Spinal cord (tissue), 10 donors: Measurements from ENCODE around the gene PHYH. TPM values are rescaled to one million over a fixed set of nuclear protein-coding genes. Genes with fewer than 3 reads are reported as not detected.

Experiments used
- DNase-seq, 6 donors: peaks; one replicate each; pipeline versions ENCODE4 v3.0.0 to v3.0.0-alpha.2; 2013 to 2015; ENCODE audit warnings: low spot score in 6 of 6, low read depth in 4 of 6
- H3K27ac ChIP-seq: one replicate; pipeline ENCODE4 v1.5.1; 2013; ENCODE audit warnings: low read depth, low read length, control low read depth
- H3K27me3 ChIP-seq: one replicate; pipeline ENCODE4 v1.6.1; 2013; ENCODE audit warnings: low read length; ENCODE audit not compliant: control insufficient read depth, insufficient read depth
- H3K36me3 ChIP-seq: one replicate; pipeline ENCODE4 v1.6.1; 2013; ENCODE audit warnings: low read length; ENCODE audit not compliant: control insufficient read depth, insufficient read depth
- H3K4me1 ChIP-seq: one replicate; pipeline ENCODE4 v1.6.1; 2013; ENCODE audit warnings: low read length; ENCODE audit not compliant: control insufficient read depth, insufficient read depth
- H3K4me3 ChIP-seq: one replicate; pipeline ENCODE4 v1.5.1; 2013; ENCODE audit warnings: low read depth, low read length, control low read depth
- H3K9me3 ChIP-seq: one replicate; pipeline ENCODE4 v1.6.1; 2013; ENCODE audit warnings: low read length; ENCODE audit not compliant: control insufficient read depth, insufficient read depth
- WGBS: methylation state at CpG from one replicate; pipeline ENCODE4 v1.1.5; 2013; ENCODE audit warnings: missing lambda C conversion rate; ENCODE audit not compliant: insufficient coverage; 5-methylcytosine and 5-hydroxymethylcytosine counted together
- long read RNA-seq, 4 donors: transcript quantifications; one replicate each; lab custom pipeline, GENCODE V29; 2026
- polyA plus RNA-seq, 2 donors: library from polyadenylated mRNA; unstranded; fragments of 120-200 nt; gene quantifications; one replicate each; pipeline ENCODE4 v1.2.1, GENCODE V29; 2013; ENCODE audit not compliant: insufficient read length in 2 of 2
- total RNA-seq, 2 donors: library from RNA; depleted of rRNA in 1 of 2; stranded (reverse); fragments of 120-200 nt in 1 of 2; fragments of >200 nt in 1 of 2; gene quantifications; one replicate each; pipeline versions ENCODE4 v1.2.3 to v1.2.4, GENCODE V29; 2013 to 2014
- donor health status: healthy.

PHYH gene
- total RNA-seq (10 to 100 TPM; 23.1 to 29.7 TPM), polyA plus RNA-seq (10 to 100 TPM; 32.9 to 35.9 TPM)
- long read RNA-seq, donor 1, transcript PHYH-201 (9 exons, 1,577 nt), result major isoform, 24 of 24 reads
- long read RNA-seq, donor 1, partial matches to known transcripts, result 0 of 24 reads
- long read RNA-seq, donor 1, other reads (novel, unspliced or antisense), result 0 of 24 reads
- long read RNA-seq, donor 2, partial matches to known transcripts, result 0 of 3 reads
- long read RNA-seq, donor 2, other reads (novel, unspliced or antisense), result 0 of 3 reads
- long read RNA-seq, donor 3, partial matches to known transcripts, result 0 of 4 reads
- long read RNA-seq, donor 3, other reads (novel, unspliced or antisense), result 0 of 4 reads
- long read RNA-seq, donor 4, transcript PHYH-201 (9 exons, 1,577 nt), result major isoform, 23 of 24 reads
- long read RNA-seq, donor 4, partial matches to known transcripts, result 0 of 24 reads
- long read RNA-seq, donor 4, other reads (novel, unspliced or antisense), result 0 of 24 reads

DNA sequence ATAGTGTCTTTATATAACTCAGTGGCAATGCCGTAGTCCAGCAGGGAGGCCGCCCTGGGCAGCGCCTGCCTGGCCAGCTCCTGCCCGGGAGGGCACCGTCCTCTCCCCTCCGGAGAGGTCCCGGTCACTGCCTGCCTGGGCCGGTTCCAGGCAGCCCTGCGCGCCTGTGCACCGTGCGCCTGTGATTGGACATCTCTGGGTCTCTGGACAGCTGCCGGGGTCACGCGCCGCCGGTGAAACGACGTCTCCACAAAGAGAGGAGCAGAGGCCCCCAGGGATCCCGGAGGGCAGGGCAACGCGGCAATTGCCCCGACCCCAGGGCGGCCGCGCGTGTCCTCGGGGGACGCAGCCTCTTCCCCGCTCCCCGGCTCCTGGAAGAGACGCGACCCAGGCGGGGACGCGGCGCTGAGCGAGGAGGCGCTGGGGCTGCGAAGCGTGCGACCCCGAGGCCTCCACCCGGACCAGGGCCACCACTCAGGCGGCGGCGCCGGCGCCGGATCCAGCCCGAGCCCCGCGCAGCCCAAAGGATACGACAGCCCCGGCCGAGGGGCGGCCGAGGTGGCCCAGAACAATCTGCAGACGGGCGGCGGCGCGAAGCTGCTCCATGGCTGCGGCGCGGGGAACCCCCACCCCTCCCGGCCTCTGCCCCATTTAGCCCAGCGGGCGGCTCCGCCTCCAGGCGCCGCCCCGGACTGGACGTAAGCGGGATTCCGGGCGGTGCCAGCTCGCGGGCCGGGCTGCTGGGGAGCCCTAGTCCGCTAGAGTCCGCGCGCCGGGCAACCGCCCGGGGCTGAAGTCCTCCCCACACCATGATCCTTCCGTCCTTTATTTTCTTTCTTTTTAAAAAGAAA lies at the start of gene PHYH:
TSS of gene PHYH (minus strand) at position 628 of the 851 bp plus-strand sequence. CDS start at position 606, 22 bp downstream.
- H3K9me3 ChIP-seq, result no peaks in the 10 kb centered on the region
- peak; percentile 54 to 94 (median 72) for DNase-seq
- under 1% methylated on average over 88 of the region's 88 CpGs for WGBS
- peak within 1 kb of the TSS; percentile 79 for H3K27ac ChIP-seq
- H3K27me3 ChIP-seq, result no peaks in the 10 kb centered on the region
- no peaks in the 10 kb centered on the region for H3K36me3 ChIP-seq
- peak within 1 kb of the TSS; percentile 59 for H3K4me3 ChIP-seq
- H3K4me1 ChIP-seq, result peaks cover 32% of the 10 kb centered on the region

GRCh38 chr10:13348216-13349017 lies 48.6 kb upstream of the PHYH start, which contains the start of gene SEPHS1:
Gene SEPHS1, minus strand, starts transcription at chr10:13348293. Its CDS starts 3,343 bp downstream, at chr10:13344950.
- Histone ChIP-seq H3K4me1 (peaks cover 26% of the 10 kb centered on the region), H3K36me3 (peaks cover 2% of the 10 kb centered on the region), H3K27me3 (peaks cover 17% of the 10 kb centered on the region), H3K4me3 (peak within 1 kb of the TSS; percentile 82), H3K27ac (peak within 1 kb of the TSS; percentile 92), H3K9me3 (no peaks in the 10 kb centered on the region)
- WGBS, result 0% methylated on average over 64 of the region's 65 CpGs
- DNase-seq, result peak in 5 of 6 donors; percentile 56 to 95 (median 70)

DNA sequence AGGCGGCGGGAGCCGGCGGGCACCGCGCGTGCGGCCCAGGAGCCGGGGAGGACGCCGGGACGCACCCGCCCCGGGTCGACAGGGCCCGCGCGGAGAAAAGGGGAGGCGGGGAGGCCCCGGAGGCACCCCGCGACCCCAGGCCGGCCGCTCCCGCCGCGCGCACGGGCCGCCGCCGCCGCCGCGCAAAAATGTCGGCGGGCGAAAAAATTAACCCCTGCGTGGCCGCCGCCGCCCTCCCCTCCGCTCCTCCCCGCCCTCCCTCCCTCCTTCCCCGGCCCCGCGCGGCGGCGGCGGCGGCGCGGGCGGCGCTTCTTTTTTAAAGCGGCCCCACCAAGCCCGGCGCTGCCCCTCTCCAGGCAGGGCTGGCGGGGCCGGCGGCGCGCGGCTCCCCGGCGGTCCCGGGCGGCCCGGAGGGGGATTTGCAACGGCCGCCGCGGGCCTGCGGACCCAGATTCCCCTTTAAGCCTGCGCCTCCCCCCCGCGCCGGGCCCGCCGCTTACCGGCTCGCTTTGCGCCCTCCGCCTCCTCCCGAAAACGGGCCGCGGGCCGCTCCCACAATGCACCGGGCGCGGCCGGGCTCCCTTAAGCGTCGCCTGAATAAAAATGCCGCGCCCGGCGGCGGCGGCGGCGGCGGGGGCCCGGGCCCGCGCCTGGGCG lies 47.8 kb upstream of the PHYH start:
- Histone ChIP-seq H3K27ac (peak overlapping the region; percentile 29), H3K9me3 (no peaks in the 10 kb centered on the region)
- WGBS, result under 1% methylated on average over 99 of the region's 109 CpGs

GRCh38 chr10:13347043-13347499 lies 47.2 kb upstream of the PHYH start:
- H3K27me3 ChIP-seq, result peaks cover 9% of the 10 kb centered on the region
- H3K36me3 ChIP-seq, result peaks cover 7% of the 10 kb centered on the region
- WGBS, result under 1% methylated on average over 47 of the region's 47 CpGs
- peak in 3 of 6 donors; percentile 26 to 78 (median 68) for DNase-seq
- no peaks in the 10 kb centered on the region for H3K9me3 ChIP-seq
- H3K4me3 ChIP-seq, result peak overlapping the region; percentile 57
- peaks cover 26% of the 10 kb centered on the region for H3K4me1 ChIP-seq
- H3K27ac ChIP-seq, result peak overlapping the region; percentile 82

More for the DNA sequence above, 47.8 kb upstream of the PHYH start:
- H3K27me3 ChIP-seq, result peaks cover 12% of the 10 kb centered on the region
- DNase-seq, result peak in 5 of 6 donors; percentile 69 to 95 (median 77)
- H3K4me3 ChIP-seq, result peak overlapping the region; percentile 24
- peaks cover 6% of the 10 kb centered on the region for H3K36me3 ChIP-seq
- peaks cover 26% of the 10 kb centered on the region for H3K4me1 ChIP-seq

DNA sequence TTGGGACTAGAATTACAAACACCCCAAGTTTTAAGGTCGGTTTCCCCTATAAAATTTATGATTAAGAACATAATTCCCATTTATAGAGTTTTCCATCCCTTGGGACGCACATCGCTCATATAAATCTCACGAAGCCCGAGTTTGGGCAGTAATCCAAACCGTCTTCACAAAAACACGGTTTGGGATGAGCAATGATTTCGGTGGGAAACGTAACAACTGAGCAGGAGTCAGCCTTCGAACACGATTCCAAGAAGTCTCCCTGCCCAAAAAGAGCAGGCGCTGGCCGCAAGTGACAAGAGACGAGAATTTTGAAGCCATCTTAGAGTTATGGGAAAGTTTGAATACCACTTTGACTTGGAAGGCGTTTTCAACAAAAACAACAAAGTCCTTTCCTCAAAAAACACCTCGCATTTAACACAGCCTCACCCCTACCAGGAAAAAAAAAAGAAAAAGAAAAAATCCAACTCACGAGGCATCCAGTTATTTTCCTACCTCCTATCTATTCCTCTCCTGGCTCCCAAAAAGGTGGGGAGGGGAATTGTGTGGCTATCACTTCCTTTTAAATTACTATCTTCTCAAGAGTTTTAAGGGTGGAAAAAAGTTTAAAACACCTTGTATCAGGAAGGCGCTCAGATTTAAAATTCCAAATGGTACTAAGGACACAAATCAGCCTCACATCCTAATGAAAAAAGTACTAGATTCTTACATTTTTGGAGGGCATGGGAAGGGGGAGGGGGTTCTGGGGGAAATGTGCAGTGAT lies 46.6 kb upstream of the PHYH start:
- peaks cover 25% of the 10 kb centered on the region for H3K4me1 ChIP-seq
- peaks cover 10% of the 10 kb centered on the region for H3K36me3 ChIP-seq
- H3K27me3 ChIP-seq, result peaks cover 5% of the 10 kb centered on the region
- peak overlapping the region; percentile 82 for H3K27ac ChIP-seq
- WGBS, result 20% methylated on average over 1 of the region's 18 CpGs
- H3K4me3 ChIP-seq, result peak overlapping the region; percentile 57
- no peaks in the 10 kb centered on the region for H3K9me3 ChIP-seq
- DNase-seq, result peak in 5 of 6 donors; percentile 18 to 73 (median 58)

GRCh38 chr10:13340626-13341376 lies 40.9 kb upstream of the PHYH start:
- Histone ChIP-seq H3K27me3 (no peaks in the 10 kb centered on the region), H3K4me1 (peaks cover 8% of the 10 kb centered on the region), H3K36me3 (peaks cover 20% of the 10 kb centered on the region), H3K9me3 (no peaks in the 10 kb centered on the region), H3K27ac (no peak overlapping the region), H3K4me3 (no peak overlapping the region)
- no peak for DNase-seq
- WGBS, result 71% methylated on average over 2 of the region's 12 CpGs

DNA sequence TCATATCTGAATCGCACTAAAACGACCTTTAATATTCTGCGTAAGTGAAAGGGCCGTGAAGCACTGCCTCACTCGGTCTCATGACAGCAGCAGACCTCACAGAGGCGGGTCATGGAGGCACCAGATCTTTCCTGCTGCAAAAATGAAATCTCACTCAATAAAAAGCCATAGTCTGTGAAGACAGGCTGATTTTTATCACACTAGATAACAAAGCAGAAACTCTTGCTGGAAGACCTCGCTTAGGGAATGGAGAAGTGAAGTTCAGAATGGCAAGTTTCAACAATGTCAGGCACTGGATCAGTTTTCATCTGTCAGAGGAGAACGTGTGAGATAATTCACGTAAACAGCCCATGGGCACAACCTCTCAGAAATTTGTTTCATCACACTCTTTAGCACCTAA lies 40.2 kb upstream of the PHYH start:
- Histone ChIP-seq H3K9me3 (no peaks in the 10 kb centered on the region), H3K36me3 (peaks cover 27% of the 10 kb centered on the region), H3K27ac (no peak overlapping the region), H3K4me1 (peaks cover 1% of the 10 kb centered on the region), H3K27me3 (no peaks in the 10 kb centered on the region), H3K4me3 (no peak overlapping the region)
- no peak for DNase-seq
- WGBS, result 90% methylated on average over 6 of the region's 9 CpGs
